HCT116 (cell line): ENCODE data around the gene MLPH. TPM values are rescaled to one million over a fixed set of nuclear protein-coding genes. Genes with fewer than 3 reads are reported as not detected.

Experiments
- ATAC-seq: fragments of 200-7000 bp; cut with Tn5 transposase; 2 replicates; pipeline ENCODE4 v1.9.1; 2020; ENCODE audit warnings: mild to moderate bottlenecking, moderate library complexity
- BruUV-seq: library from RNA; stranded (reverse); fragments of 400-500 nt; replicated peaks from 2 replicates; lab custom pipeline; 2021; lab: Mats Ljungman, UMichigan
- CTCF ChIA-PET: fragments of 300-600 bp; sonication (Branson Sonifier 250); formaldehyde crosslinking; loops from one replicate; lab custom pipeline; 2021; ENCODE audit warnings: antibody characterized with exemption; lab: Charles Lee
- POLR2A ChIA-PET: fragments of 300-600, 350-600 bp; sonication (Branson Sonifier 250); formaldehyde crosslinking; loops from one replicate; lab custom pipeline; 2021; ENCODE audit warnings: antibody characterized with exemption; lab: Charles Lee
- RAD21 ChIA-PET, 2 experiments: fragments of 300-600 bp; sonication (Branson Sonifier 250); formaldehyde crosslinking; loops; one replicate each; lab custom pipeline; 2023; ENCODE audit warnings: low total read pairs in 2 of 2; ENCODE audit not compliant: uncharacterized antibody in 2 of 2, unreplicated experiment in 2 of 2, low non-redundant PET in 1 of 2; lab: Charles Lee
- DNase-seq: peaks from one replicate; pipeline ENCODE4 v3.0.0-alpha.2; 2010; ENCODE audit warnings: low read depth, low spot score
- H2AFZ ChIP-seq: fragments of 200-600 bp; shearing (Covaris generic), sonication (generic); 2 replicates; pipeline ENCODE4 v1.6.1; 2017; ENCODE audit warnings: low read depth, mixed run types, mixed read lengths, antibody characterized with exemption, low read length; ENCODE audit not compliant: poor library complexity, severe bottlenecking
- H3K27ac ChIP-seq: 2 replicates; pipeline ENCODE4 v1.5.1; 2012; ENCODE audit warnings: low read depth, low read length
- H3K27me3 ChIP-seq: fragments of 200-600 bp; sonication (generic); 2 replicates; pipeline ENCODE4 v1.6.1; 2016; ENCODE audit warnings: mixed run types, low read length, mixed read lengths; ENCODE audit not compliant: insufficient read depth
- H3K36me3 ChIP-seq, 2 experiments: fragments of 200-500 bp in 1 of 2; fragments of 200-600 bp in 1 of 2; sonication (Bioruptor generic) in 1 of 2; sonication (generic) in 1 of 2; 2 replicates each; pipeline versions ENCODE4 v1.5.1 to v1.6.1; 2014 to 2016; ENCODE audit warnings: low read length in 2 of 2, inconsistent platforms in 1 of 2, mixed read lengths in 1 of 2, mixed run types in 1 of 2; ENCODE audit not compliant: insufficient read depth in 2 of 2, control insufficient read depth in 1 of 2
- H3K4me1 ChIP-seq, 2 experiments: fragments of 200-600 bp in 1 of 2; sonication (generic) in 1 of 2; 2 replicates each; pipeline versions ENCODE4 v1.5.1 to v1.6.1; 2012 to 2017; ENCODE audit warnings: low read length in 2 of 2, inconsistent platforms in 1 of 2, mild to moderate bottlenecking in 1 of 2, mixed read lengths in 1 of 2, mixed run types in 1 of 2, moderate library complexity in 1 of 2; ENCODE audit not compliant: insufficient read depth in 2 of 2, control insufficient read depth in 1 of 2
- H3K4me2 ChIP-seq: fragments of 200-600 bp; sonication (generic); 2 replicates; pipeline ENCODE4 v1.6.1; 2017; ENCODE audit warnings: mixed run types, low read length, mixed read lengths
- H3K4me3 ChIP-seq, 2 experiments: fragments of 200-600 bp in 1 of 2; sonication (generic) in 1 of 2; replicated peaks in 1 of 2; 2 replicates each; pipeline ENCODE4 v1.5.1; 2011 to 2016; ENCODE audit warnings: low read length in 2 of 2, control low read depth in 1 of 2, low read depth in 1 of 2, mild to moderate bottlenecking in 1 of 2, mixed read lengths in 1 of 2, mixed run types in 1 of 2
- H3K79me2 ChIP-seq: fragments of 200-600 bp; sonication (generic); 2 replicates; pipeline ENCODE4 v1.6.1; 2017; ENCODE audit warnings: mild to moderate bottlenecking, mixed run types, low read length, moderate library complexity, mixed read lengths; ENCODE audit not compliant: insufficient read depth
- H3K9ac ChIP-seq: fragments of 200-600 bp; sonication (generic); 2 replicates; pipeline ENCODE4 v1.6.1; 2016; ENCODE audit warnings: low read length, mixed read lengths
- H3K9me2 ChIP-seq: fragments of 200-600 bp; sonication (generic), shearing (Covaris generic); 2 replicates; pipeline ENCODE4 v1.6.1; 2017; ENCODE audit warnings: mixed run types, mild to moderate bottlenecking, moderate library complexity; ENCODE audit not compliant: insufficient read depth
- H3K9me3 ChIP-seq, 2 experiments: fragments of 200-500 bp in 1 of 2; fragments of 200-600 bp in 1 of 2; sonication (Bioruptor generic) in 1 of 2; sonication (generic) in 1 of 2; 2 replicates each; pipeline ENCODE4 v1.6.1; 2014 to 2017; ENCODE audit warnings: low read length in 2 of 2, mixed read lengths in 2 of 2, inconsistent platforms in 1 of 2, low read depth in 1 of 2, mild to moderate bottlenecking in 1 of 2, mixed run types in 1 of 2, moderate library complexity in 1 of 2; ENCODE audit not compliant: control insufficient read depth in 1 of 2, insufficient read depth in 1 of 2
- H4K20me1 ChIP-seq: fragments of 200-600 bp; sonication (generic), shearing (Covaris generic); 2 replicates; pipeline ENCODE4 v1.6.1; 2017; ENCODE audit warnings: mixed run types, mild to moderate bottlenecking, moderate library complexity; ENCODE audit not compliant: insufficient read depth
- ELF1 ChIP-seq: IDR thresholded peaks from 2 replicates; pipeline ENCODE4 v1.6.1; 2012; ENCODE audit warnings: low read depth, borderline replicate concordance
- EZH2 ChIP-seq: fragments of 200-600 bp; sonication (generic); IDR thresholded peaks from 2 replicates; pipeline ENCODE4 v1.6.1; 2017; ENCODE audit warnings: antibody characterized with exemption, mixed run types
- FOSL1 ChIP-seq: IDR thresholded peaks from 2 replicates; pipeline ENCODE4 v1.6.1; 2012; ENCODE audit warnings: low read depth
- JUND ChIP-seq: IDR thresholded peaks from 2 replicates; pipeline ENCODE4 v1.6.1; 2012
- MAX ChIP-seq: IDR thresholded peaks from 2 replicates; pipeline ENCODE4 v1.6.1; 2012
- POLR2A ChIP-seq: IDR thresholded peaks from 2 replicates; pipeline ENCODE4 v1.7.0; 2011; ENCODE audit warnings: borderline replicate concordance; ENCODE audit not compliant: insufficient read depth, insufficient read length; ENCODE audit errors: extremely low read depth
- POLR2AphosphoS5 ChIP-seq: IDR thresholded peaks from 2 replicates; pipeline ENCODE4 v1.6.1; 2011; ENCODE audit warnings: mild to moderate bottlenecking, low read depth, low read length, moderate library complexity
- RAD21 ChIP-seq: IDR thresholded peaks from 2 replicates; pipeline ENCODE4 v1.6.1; 2012; ENCODE audit warnings: low read depth, mild to moderate bottlenecking
- REST ChIP-seq: IDR thresholded peaks from 2 replicates; pipeline ENCODE4 v1.6.1; 2012; ENCODE audit warnings: low read depth
- SIN3A ChIP-seq: IDR thresholded peaks from 2 replicates; pipeline ENCODE4 v1.6.1; 2012; ENCODE audit warnings: low read depth
- SRF ChIP-seq: IDR thresholded peaks from 2 replicates; pipeline ENCODE4 v1.6.1; 2012; ENCODE audit warnings: low read depth
- TCF7L2 ChIP-seq: IDR thresholded peaks from 2 replicates; pipeline ENCODE4 v1.7.0; 2011; ENCODE audit warnings: borderline replicate concordance, inconsistent platforms; ENCODE audit not compliant: insufficient read depth, insufficient read length; ENCODE audit errors: extremely low read depth
- YY1 ChIP-seq: IDR thresholded peaks from 2 replicates; pipeline ENCODE4 v1.6.1; 2011; ENCODE audit warnings: low read length, low read depth, moderate library complexity, mild to moderate bottlenecking; ENCODE audit not compliant: insufficient replicate concordance; ENCODE audit errors: extremely low read depth
- ZFX ChIP-seq: fragments of 450-650 bp; IDR thresholded peaks from 2 replicates; pipeline ENCODE4 v1.6.1; 2017
- intact Hi-C: fragments of 100-400 bp; cut with micrococcal nuclease; formaldehyde crosslinking; loops from 2 replicates; pipeline ENCODE4 v1.10.0; 2022
- total RNA-seq: library from RNA; stranded (reverse); gene quantifications from one replicate; pipeline ENCODE4 v1.2.1, GENCODE V29; 2021; ENCODE audit not compliant: unreplicated experiment
- TF ChIP-seq, protein P1 (sequence below): IDR thresholded peaks from 2 replicates; pipeline ENCODE4 v1.6.1; 2011; ENCODE audit warnings: mild to moderate bottlenecking, low read length, moderate library complexity; ENCODE audit not compliant: insufficient replicate concordance; ENCODE audit errors: extremely low read depth

MLPH gene
- total RNA-seq, 1 experiment from 2014 or later: 81.4 TPM

GRCh38 chr2:237479747-237480146, 7.3 kb upstream of the MLPH start (continued):
- TF ChIP-seq POLR2AphosphoS5 (no peak), ZFX (no peak), MAX (no peak)
- TF ChIP-seq, protein P1, sequence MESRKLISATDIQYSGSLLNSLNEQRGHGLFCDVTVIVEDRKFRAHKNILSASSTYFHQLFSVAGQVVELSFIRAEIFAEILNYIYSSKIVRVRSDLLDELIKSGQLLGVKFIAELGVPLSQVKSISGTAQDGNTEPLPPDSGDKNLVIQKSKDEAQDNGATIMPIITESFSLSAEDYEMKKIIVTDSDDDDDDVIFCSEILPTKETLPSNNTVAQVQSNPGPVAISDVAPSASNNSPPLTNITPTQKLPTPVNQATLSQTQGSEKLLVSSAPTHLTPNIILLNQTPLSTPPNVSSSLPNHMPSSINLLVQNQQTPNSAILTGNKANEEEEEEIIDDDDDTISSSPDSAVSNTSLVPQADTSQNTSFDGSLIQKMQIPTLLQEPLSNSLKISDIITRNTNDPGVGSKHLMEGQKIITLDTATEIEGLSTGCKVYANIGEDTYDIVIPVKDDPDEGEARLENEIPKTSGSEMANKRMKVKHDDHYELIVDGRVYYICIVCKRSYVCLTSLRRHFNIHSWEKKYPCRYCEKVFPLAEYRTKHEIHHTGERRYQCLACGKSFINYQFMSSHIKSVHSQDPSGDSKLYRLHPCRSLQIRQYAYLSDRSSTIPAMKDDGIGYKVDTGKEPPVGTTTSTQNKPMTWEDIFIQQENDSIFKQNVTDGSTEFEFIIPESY: no peak

GRCh38 chr2:237480556-237480955, 6.5 kb upstream of the MLPH start:
- Histone ChIP-seq H3K4me1 (peaks cover 4 to 32% of the 10 kb centered on the region in 2 experiments; a peak in 3 of 4 replicates), H3K9me3 (no peaks in the 10 kb centered on the region), H2AFZ (no peak overlapping the region), H3K27ac (no peak overlapping the region), H3K9ac (no peak overlapping the region), H3K79me2 (no peaks in the 10 kb centered on the region), H4K20me1 (no peaks in the 10 kb centered on the region), H3K36me3 (no peaks in the 10 kb centered on the region), H3K4me3 (no peak overlapping the region), H3K27me3 (no peaks in the 10 kb centered on the region), H3K4me2 (no peak overlapping the region), H3K9me2 (no peaks in the 10 kb centered on the region)
- RAD21 ChIA-PET: no interaction called here
- intact Hi-C loops: no loop called here
- CTCF ChIA-PET: no interaction called here
- ATAC-seq: no peak
- POLR2A ChIA-PET: no interaction called here
- no peak for DNase-seq
- BruUV-seq: no TSS peak
- TF ChIP-seq RAD21 (no peak), REST (no peak), MAX (no peak), JUND (no peak), POLR2A (no peak), POLR2AphosphoS5 (no peak), YY1 (no peak), SIN3A (no peak), ELF1 (no peak), TCF7L2 (no peak), EZH2 (no peak), FOSL1 (no peak), SRF (no peak)
- TF ChIP-seq, protein P1: no peak
